ENCODE results near the gene ORC6. TPM values are rescaled to one million over a fixed set of nuclear protein-coding genes. Genes with fewer than 3 reads are reported as not detected.

The ORC6 gene
- total and polyA plus RNA-seq, 8 donors, result 0.58 to 8.3 (median 3.8) TPM; not detected in 1

DNA sequence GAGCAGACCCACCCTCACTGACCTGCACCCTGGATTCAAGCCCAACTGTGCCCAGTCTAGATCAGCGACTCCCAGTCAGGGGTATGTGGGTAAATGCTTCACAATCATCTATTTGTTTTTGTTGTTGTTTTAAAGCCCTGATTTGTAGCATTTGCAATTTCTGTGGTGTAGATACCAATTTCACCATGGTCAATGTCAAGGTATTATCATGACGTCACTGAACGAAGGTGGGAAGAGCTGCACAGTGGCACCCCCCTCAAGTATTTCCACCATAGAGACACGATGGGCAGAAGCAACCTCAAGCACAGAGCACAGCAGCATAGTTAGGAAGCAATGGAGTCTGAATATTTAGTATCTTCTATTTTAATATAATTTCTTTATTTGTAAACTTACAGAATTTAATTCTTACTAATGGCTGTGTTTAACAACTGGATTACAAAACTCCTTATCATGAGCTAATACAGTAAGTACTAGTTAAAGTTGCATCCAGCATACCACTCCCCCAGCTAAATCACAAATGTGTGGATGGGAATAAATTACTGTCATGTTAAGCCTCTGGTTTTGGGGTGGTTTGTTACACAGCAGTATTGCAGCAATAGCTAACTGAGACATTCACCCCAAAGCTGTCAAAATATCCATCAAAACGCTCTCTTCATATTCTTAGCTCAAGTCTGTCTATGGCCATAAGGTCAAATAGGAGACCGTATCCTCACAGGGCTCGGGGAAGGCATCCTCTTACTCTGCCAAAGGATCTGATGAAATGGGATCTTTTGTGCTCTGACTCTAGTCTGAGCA, 25.5 kb downstream of the ORC6 start:
- no peak overlapping the region for H3K27ac ChIP-seq
- no peaks in the 10 kb centered on the region for H3K9me3 ChIP-seq
- H3K36me3 ChIP-seq, result no peaks in the 10 kb centered on the region
- TF ChIP-seq POLR2A (IDR thresholded peaks at IDR 0.05) (no peak), POLR2AphosphoS5 (IDR thresholded peaks at IDR 0.05) (no peak), EP300 (IDR thresholded peaks at IDR 0.05) (no peak)
- TF ChIP-seq, protein P1, sequence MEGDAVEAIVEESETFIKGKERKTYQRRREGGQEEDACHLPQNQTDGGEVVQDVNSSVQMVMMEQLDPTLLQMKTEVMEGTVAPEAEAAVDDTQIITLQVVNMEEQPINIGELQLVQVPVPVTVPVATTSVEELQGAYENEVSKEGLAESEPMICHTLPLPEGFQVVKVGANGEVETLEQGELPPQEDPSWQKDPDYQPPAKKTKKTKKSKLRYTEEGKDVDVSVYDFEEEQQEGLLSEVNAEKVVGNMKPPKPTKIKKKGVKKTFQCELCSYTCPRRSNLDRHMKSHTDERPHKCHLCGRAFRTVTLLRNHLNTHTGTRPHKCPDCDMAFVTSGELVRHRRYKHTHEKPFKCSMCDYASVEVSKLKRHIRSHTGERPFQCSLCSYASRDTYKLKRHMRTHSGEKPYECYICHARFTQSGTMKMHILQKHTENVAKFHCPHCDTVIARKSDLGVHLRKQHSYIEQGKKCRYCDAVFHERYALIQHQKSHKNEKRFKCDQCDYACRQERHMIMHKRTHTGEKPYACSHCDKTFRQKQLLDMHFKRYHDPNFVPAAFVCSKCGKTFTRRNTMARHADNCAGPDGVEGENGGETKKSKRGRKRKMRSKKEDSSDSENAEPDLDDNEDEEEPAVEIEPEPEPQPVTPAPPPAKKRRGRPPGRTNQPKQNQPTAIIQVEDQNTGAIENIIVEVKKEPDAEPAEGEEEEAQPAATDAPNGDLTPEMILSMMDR (IDR thresholded peaks at IDR 0.05), result no peak
- no peaks in the 10 kb centered on the region for H3K4me1 ChIP-seq
- DNase-seq, result no peak
- intact Hi-C loops (cut with DNase I; ENCODE audit: low total_unique reads), result no loop called here
- WGBS, 5 donors, result 86 to 89% (median 89%) methylated on average over 7 of the region's 7 CpGs
- H3K4me3 ChIP-seq, result no peak overlapping the region
- no peaks in the 10 kb centered on the region for H3K27me3 ChIP-seq

DNA sequence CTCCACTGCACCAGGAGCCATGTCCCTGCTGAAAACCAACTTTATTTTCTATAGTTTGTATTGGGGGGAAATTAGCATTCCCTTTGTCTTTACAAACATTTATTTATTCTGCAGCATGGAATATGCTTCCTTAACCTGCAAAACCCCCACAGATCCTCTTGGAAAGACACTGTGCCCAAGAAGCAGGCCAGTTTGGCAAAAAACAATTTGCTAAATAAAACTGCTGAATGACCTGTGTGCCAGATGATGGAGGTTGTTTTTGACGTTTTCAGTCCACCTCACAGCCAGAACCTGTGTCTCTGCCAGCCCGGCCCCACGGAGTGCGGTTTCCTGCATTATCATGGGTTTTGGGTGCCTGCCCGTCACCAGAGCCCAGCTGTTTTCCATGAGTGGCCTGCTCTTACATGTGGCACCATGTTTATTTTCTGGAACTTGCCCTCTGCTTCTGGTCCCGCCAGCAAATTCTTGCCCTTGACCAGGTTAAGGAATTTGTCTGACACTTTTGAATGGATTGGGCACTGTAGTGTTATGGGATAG, 26.4 kb downstream of the ORC6 start:
- H3K4me1 ChIP-seq, result no peaks in the 10 kb centered on the region

DNA sequence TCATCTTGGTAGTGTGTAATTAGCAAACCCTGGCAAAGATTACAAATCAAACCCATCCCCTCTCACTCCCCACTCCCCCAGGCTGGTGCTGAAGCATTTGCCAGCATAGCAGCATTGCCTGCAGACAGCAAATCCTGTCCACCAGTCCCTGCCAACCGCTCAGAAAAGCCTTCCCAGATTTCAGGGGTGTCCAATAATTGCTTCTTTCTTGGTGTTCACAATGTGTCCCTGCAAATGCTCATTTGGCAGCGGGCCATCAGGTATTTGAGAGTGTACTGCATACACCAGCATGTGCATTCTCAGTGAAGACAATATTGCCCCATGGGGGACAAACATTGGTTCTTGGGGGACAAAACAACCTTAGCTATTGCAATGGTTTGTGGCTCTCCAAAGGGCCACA, 28.2 kb downstream of the ORC6 start:
- Histone ChIP-seq H3K4me1 (no peaks in the 10 kb centered on the region), H3K27me3 (no peaks in the 10 kb centered on the region), H3K9me3 (no peaks in the 10 kb centered on the region), H3K36me3 (no peaks in the 10 kb centered on the region), H3K27ac (no peak overlapping the region), H3K4me3 (no peak overlapping the region)
- intact Hi-C loops (cut with DNase I; ENCODE audit: low total_unique reads), result no loop called here
- no peak for DNase-seq
- no peak for TF ChIP-seq POLR2AphosphoS5 (IDR thresholded peaks at IDR 0.05)
- no peak for TF ChIP-seq EP300 (IDR thresholded peaks at IDR 0.05)
- TF ChIP-seq, protein P1 (IDR thresholded peaks at IDR 0.05), result no peak
- no peak for TF ChIP-seq POLR2A (IDR thresholded peaks at IDR 0.05)
- whole genome bisulfite sequencing, 5 donors, result 61 to 82% (median 67%) methylated on average over 2 of the region's 2 CpGs

More for the DNA sequence above, 26.4 kb downstream of the ORC6 start:
- H3K27me3 ChIP-seq, result no peaks in the 10 kb centered on the region
- no peak overlapping the region for H3K4me3 ChIP-seq
- 65 to 73% (median 69%) methylated on average over 5 to 6 of the region's 6 CpGs for WGBS, 5 donors
- no peak for TF ChIP-seq POLR2A (IDR thresholded peaks at IDR 0.05)
- TF ChIP-seq, protein P1 (IDR thresholded peaks at IDR 0.05), result no peak
- no peak for TF ChIP-seq EP300 (IDR thresholded peaks at IDR 0.05)
- TF ChIP-seq POLR2AphosphoS5 (IDR thresholded peaks at IDR 0.05), result no peak
- no peaks in the 10 kb centered on the region for H3K9me3 ChIP-seq
- no peak overlapping the region for H3K27ac ChIP-seq
- intact Hi-C loops (cut with DNase I; ENCODE audit: low total_unique reads), result no loop called here
- no peak for DNase-seq
- no peaks in the 10 kb centered on the region for H3K36me3 ChIP-seq

DNA sequence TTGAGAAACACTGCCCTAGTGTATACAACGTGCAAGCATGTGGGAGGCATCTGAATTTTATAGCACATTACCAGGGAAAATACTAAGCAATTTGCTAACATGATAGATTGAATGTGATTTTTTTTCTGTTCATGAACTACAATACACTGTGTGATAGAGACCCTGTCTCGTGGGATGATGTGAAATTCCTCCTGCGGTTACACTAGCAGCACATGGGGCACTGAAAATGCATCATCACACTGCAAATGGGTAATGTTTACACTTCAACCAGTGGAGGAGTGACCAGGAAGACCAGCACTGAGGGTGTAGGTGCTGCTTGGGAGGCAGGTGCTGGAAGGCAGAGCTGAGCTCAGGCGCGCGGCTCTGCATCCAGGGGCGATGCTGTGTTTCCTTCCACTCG, 28.8 kb downstream of the ORC6 start:
- Histone ChIP-seq H3K27ac (no peak overlapping the region), H3K4me1 (no peaks in the 10 kb centered on the region), H3K36me3 (no peaks in the 10 kb centered on the region), H3K9me3 (no peaks in the 10 kb centered on the region), H3K27me3 (no peaks in the 10 kb centered on the region), H3K4me3 (no peak overlapping the region)
- intact Hi-C loops (cut with DNase I; ENCODE audit: low total_unique reads), result no loop called here
- TF ChIP-seq EP300 (IDR thresholded peaks at IDR 0.05), result no peak
- TF ChIP-seq, protein P1 (IDR thresholded peaks at IDR 0.05), result no peak
- no peak for TF ChIP-seq POLR2AphosphoS5 (IDR thresholded peaks at IDR 0.05)
- no peak for TF ChIP-seq POLR2A (IDR thresholded peaks at IDR 0.05)
- 79 to 88% (median 82%) methylated on average over 8 of the region's 8 CpGs for WGBS, 5 donors
- no peak for DNase-seq

Data from stomach (tissue), 9 donors.